SU-DHL-6 (cell line): ENCODE measurements around the gene KLF1.
"Not testable (repeated sequence)": the region's sequence is repeated elsewhere in the genome, so short reads cannot be mapped to it uniquely, and the experiment has no call there.

Experiments
- H2AFZ ChIP-seq: fragments of 200-600 bp; sonication (generic); 2 replicates; pipeline ENCODE4 v1.6.1; 2014; ENCODE audit warnings: low read depth, mild to moderate bottlenecking, moderate library complexity, mixed read lengths, antibody characterized with exemption, low read length; ENCODE audit not compliant: severe bottlenecking
- H3F3A ChIP-seq: fragments of 200-600 bp; shearing (Covaris generic); 2 replicates; pipeline ENCODE4 v1.6.0; 2016; ENCODE audit warnings: antibody characterized with exemption, mild to moderate bottlenecking; ENCODE audit not compliant: insufficient read depth
- H3K27ac ChIP-seq: fragments of 200-600 bp; sonication (generic); 2 replicates; pipeline ENCODE4 v1.5.1; 2016; ENCODE audit warnings: low read depth, mild to moderate bottlenecking, low read length, moderate library complexity, mixed read lengths
- H3K27me3 ChIP-seq: fragments of 200-600 bp; sonication (generic), shearing (Covaris generic); 2 replicates; pipeline ENCODE4 v1.6.0; 2014; ENCODE audit warnings: mild to moderate bottlenecking, low read length
- H3K36me3 ChIP-seq: fragments of 200-600 bp; sonication (generic); 2 replicates; pipeline ENCODE4 v1.6.1; 2014; ENCODE audit warnings: mild to moderate bottlenecking, low read length, mixed read lengths
- H3K4me2 ChIP-seq: fragments of 300-600, 200-600 bp; shearing (Covaris generic), sonication (generic); 2 replicates; pipeline ENCODE4 v1.6.0; 2014; ENCODE audit warnings: low read length, low read depth, mild to moderate bottlenecking; ENCODE audit not compliant: poor library complexity, severe bottlenecking
- H3K4me3 ChIP-seq: fragments of 200-600 bp; sonication (generic); 2 replicates; pipeline ENCODE4 v1.5.1; 2014; ENCODE audit warnings: antibody characterized with exemption, low read length, mild to moderate bottlenecking, mixed read lengths; ENCODE audit not compliant: insufficient read depth, poor library complexity, severe bottlenecking
- H3K79me2 ChIP-seq: fragments of 200-600 bp; sonication (generic); 2 replicates; pipeline ENCODE4 v1.6.1; 2014; ENCODE audit warnings: mild to moderate bottlenecking, low read length, moderate library complexity; ENCODE audit not compliant: insufficient read depth
- H3K9ac ChIP-seq: fragments of 200-600 bp; sonication (generic); 2 replicates; pipeline ENCODE4 v1.7.0; 2014; ENCODE audit warnings: mild to moderate bottlenecking, low read length
- H3K9me2 ChIP-seq: fragments of 200-600 bp; sonication (generic); replicated peaks from 2 replicates; pipeline ENCODE4 v1.6.1; 2014; ENCODE audit warnings: low read length; ENCODE audit not compliant: insufficient read depth
- H3K9me3 ChIP-seq: fragments of 200-600 bp; sonication (generic); 2 replicates; pipeline ENCODE4 v1.6.1; 2014; ENCODE audit warnings: low read length, mixed read lengths; ENCODE audit not compliant: insufficient read depth
- H4K20me1 ChIP-seq: fragments of 200-600 bp; sonication (generic); 2 replicates; pipeline ENCODE4 v1.6.1; 2014; ENCODE audit warnings: low read depth, mild to moderate bottlenecking, antibody characterized with exemption, low read length, moderate library complexity, mixed read lengths
- CTCF ChIP-seq: fragments of 200-600 bp; sonication (generic); IDR thresholded peaks from one replicate; pipeline ENCODE4 v1.5.1; 2017; ENCODE audit warnings: antibody characterized with exemption, mild to moderate bottlenecking, low read length, moderate library complexity; ENCODE audit not compliant: insufficient read depth, poor library complexity, severe bottlenecking
- EZH2phosphoT487 ChIP-seq: fragments of 200-600 bp; sonication (generic), shearing (Covaris generic); conservative IDR thresholded peaks from 2 replicates; pipeline ENCODE4 v1.6.1; 2018; ENCODE audit warnings: mild to moderate bottlenecking, antibody characterized with exemption, low read length, moderate library complexity, mixed read lengths

The KLF1 gene

GRCh38 chr19:12847159-12848139 is 39.6 kb downstream of the KLF1 start:
- no peak overlapping the region for H3K9ac ChIP-seq

GRCh38 chr19:12846613-12847012 is 40.4 kb downstream of the KLF1 start:
- H3F3A ChIP-seq, H3K9ac ChIP-seq, H3K36me3 ChIP-seq, H3K27ac ChIP-seq, H3K79me2 ChIP-seq, H3K4me3 ChIP-seq, H4K20me1 ChIP-seq, H2AFZ ChIP-seq, H3K9me2 ChIP-seq, H3K4me2 ChIP-seq, H3K9me3 ChIP-seq, H3K27me3 ChIP-seq: not testable (repeated sequence)

More at GRCh38 chr19:12847159-12848139, 39.6 kb downstream of the KLF1 start:
- H3K79me2 ChIP-seq: no peaks in the 10 kb centered on the region
- H3K27ac ChIP-seq: no peak overlapping the region
- no peak overlapping the region for H2AFZ ChIP-seq
- H3K36me3 ChIP-seq: no peaks in the 10 kb centered on the region
- peak overlapping the region; percentile 19 for H3K4me2 ChIP-seq
- no peaks in the 10 kb centered on the region for H3F3A ChIP-seq
- no peaks in the 10 kb centered on the region for H3K27me3 ChIP-seq
- H4K20me1 ChIP-seq: no peaks in the 10 kb centered on the region
- no peak overlapping the region for H3K4me3 ChIP-seq
- no peaks in the 10 kb centered on the region for H3K9me3 ChIP-seq
- TF ChIP-seq CTCF (peak; percentile 80), EZH2phosphoT487 (no peak)
- no peaks in the 10 kb centered on the region for H3K9me2 ChIP-seq

GRCh38 chr19:12843999-12844732 is 42.8 kb downstream of the KLF1 start:
- no peak overlapping the region for H3K4me2 ChIP-seq
- H3K79me2 ChIP-seq: 0 out of 2 replicates have a peak, but pooled peaks cover 4% of the 10 kb centered on the region
- no peak overlapping the region for H3K9ac ChIP-seq
- no peak for TF ChIP-seq EZH2phosphoT487
- TF ChIP-seq CTCF: no peak
- no peaks in the 10 kb centered on the region for H4K20me1 ChIP-seq
- no peaks in the 10 kb centered on the region for H3K9me3 ChIP-seq
- H3F3A ChIP-seq: peaks cover 9% of the 10 kb centered on the region
- H3K36me3 ChIP-seq: no peaks in the 10 kb centered on the region
- H2AFZ ChIP-seq: no peak overlapping the region
- H3K4me3 ChIP-seq: no peak overlapping the region
- H3K27me3 ChIP-seq: no peaks in the 10 kb centered on the region
- no peaks in the 10 kb centered on the region for H3K9me2 ChIP-seq
- no peak overlapping the region for H3K27ac ChIP-seq
